ENCODE data around the gene OR5M11. TPM values are rescaled to one million over a fixed set of nuclear protein-coding genes. Genes with fewer than 3 reads are reported as not detected.

OR5M11 gene
- total RNA-seq, 4 donors from 2014 or later: not detected

GRCh38 chr11:56545531-56545930, 2.5 kb upstream of the OR5M11 start:
- H3K9me3 ChIP-seq: no peaks in the 10 kb centered on the region
- no peak for TF ChIP-seq POLR2AphosphoS5 (IDR thresholded peaks at IDR 0.05)
- TF ChIP-seq CTCF (IDR thresholded peaks at IDR 0.05): no peak
- no peak for TF ChIP-seq POLR2A (IDR thresholded peaks at IDR 0.05)
- TF ChIP-seq EP300 (IDR thresholded peaks at IDR 0.05; ENCODE audit: low read depth): no peak
- intact Hi-C loops (cut with DNase I; ENCODE audit: low total_unique reads): no loop called here
- H3K27me3 ChIP-seq: no peaks in the 10 kb centered on the region
- no peak overlapping the region for H3K4me3 ChIP-seq
- peak overlapping the region in 1 of 4 donors; percentile 40 for H3K27ac ChIP-seq
- WGBS, 2 donors (ENCODE audit: low coverage in 1 of 2): 65% methylated on average over 6 of the region's 6 CpGs; no CpG with 5 or more reads in 1 of the 2 donors
- no peak for DNase-seq
- peaks cover 0 to 7% (median 0%) of the 10 kb centered on the region in 4 donors for H3K4me1 ChIP-seq
- no peaks in the 10 kb centered on the region for H3K36me3 ChIP-seq
- in situ Hi-C loops (cut with MboI; ENCODE audit: low pct_ligation_motif_present in 1 of 4, low pct_unique_long_range_greater_than_20kb in 1 of 4, low sequenced_read_pairs in 3 of 4): no loop called here

GRCh38 chr11:56543739-56544138, 682 bp upstream of the OR5M11 start:
- no peak for DNase-seq
- Histone ChIP-seq H3K4me1 (peaks cover 0 to 7% (median 0%) of the 10 kb centered on the region in 4 donors), H3K9me3 (no peaks in the 10 kb centered on the region), H3K4me3 (no peak overlapping the region), H3K36me3 (no peaks in the 10 kb centered on the region), H3K27ac (no peak overlapping the region), H3K27me3 (no peaks in the 10 kb centered on the region)
- intact Hi-C loops (cut with DNase I; ENCODE audit: low total_unique reads): no loop called here
- WGBS, 2 donors (ENCODE audit: low coverage in 1 of 2): 92 to 98% methylated on average over 1 of the region's 1 CpG
- TF ChIP-seq CTCF (IDR thresholded peaks at IDR 0.05) (no peak), POLR2AphosphoS5 (IDR thresholded peaks at IDR 0.05) (no peak), POLR2A (IDR thresholded peaks at IDR 0.05) (no peak)
- in situ Hi-C loops (cut with MboI; ENCODE audit: low pct_ligation_motif_present in 1 of 4, low pct_unique_long_range_greater_than_20kb in 1 of 4, low sequenced_read_pairs in 3 of 4): no loop called here

- peaks cover 0 to 26% (median 16%) of the 10 kb centered on the region in 4 donors for H3K4me1 ChIP-seq
- H3K9me3 ChIP-seq: no peaks in the 10 kb centered on the region
- DNase-seq: peak; percentile 24
- peak overlapping the region; percentile 45 to 80 (median 50) for H3K27ac ChIP-seq
- in situ Hi-C loops (cut with MboI; ENCODE audit: low pct_ligation_motif_present in 1 of 4, low pct_unique_long_range_greater_than_20kb in 1 of 4, low sequenced_read_pairs in 3 of 4) (no loop called here), intact Hi-C loops (cut with DNase I; ENCODE audit: low total_unique reads) (no loop called here)
- 27 to 41% methylated on average over 3 of the region's 3 CpGs for WGBS, 2 donors (ENCODE audit: low coverage in 1 of 2)
- H3K4me3 ChIP-seq: no peak overlapping the region
- H3K36me3 ChIP-seq: no peaks in the 10 kb centered on the region
- H3K27me3 ChIP-seq: no peaks in the 10 kb centered on the region
- TF ChIP-seq CTCF (IDR thresholded peaks at IDR 0.05) (no peak), POLR2A (IDR thresholded peaks at IDR 0.05) (no peak), POLR2AphosphoS5 (IDR thresholded peaks at IDR 0.05) (no peak), EP300 (IDR thresholded peaks at IDR 0.05; ENCODE audit: low read depth) (no peak)
Observed at GRCh38 chr11:56533054-56533740, 9.9 kb downstream of the OR5M11 start.

- in situ Hi-C loops (cut with MboI; ENCODE audit: low pct_ligation_motif_present in 1 of 4, low pct_unique_long_range_greater_than_20kb in 1 of 4, low sequenced_read_pairs in 3 of 4): no loop called here
- Histone ChIP-seq H3K4me1 (peaks cover 0 to 26% (median 16%) of the 10 kb centered on the region in 4 donors), H3K9me3 (no peaks in the 10 kb centered on the region), H3K36me3 (no peaks in the 10 kb centered on the region), H3K4me3 (no peak overlapping the region), H3K27me3 (no peaks in the 10 kb centered on the region), H3K27ac (peak overlapping the region; percentile 9 to 80 (median 46))
- WGBS, 2 donors (ENCODE audit: low coverage in 1 of 2): 39 to 42% methylated on average over 2 of the region's 2 CpGs
- TF ChIP-seq EP300 (IDR thresholded peaks at IDR 0.05; ENCODE audit: low read depth): no peak
- no peak for TF ChIP-seq POLR2A (IDR thresholded peaks at IDR 0.05)
- no peak for TF ChIP-seq POLR2AphosphoS5 (IDR thresholded peaks at IDR 0.05)
- TF ChIP-seq CTCF (IDR thresholded peaks at IDR 0.05): no peak
- DNase-seq: no peak
- intact Hi-C loops (cut with DNase I; ENCODE audit: low total_unique reads): no loop called here
Observed at GRCh38 chr11:56531856-56532255, 11.2 kb downstream of the OR5M11 start.
